ENCODE results near the gene C19orf53.
"Not testable (repeated sequence)": the region's sequence is repeated elsewhere in the genome, so short reads cannot be mapped to it uniquely, and the experiment has no call there.

C19orf53 gene

DNA sequence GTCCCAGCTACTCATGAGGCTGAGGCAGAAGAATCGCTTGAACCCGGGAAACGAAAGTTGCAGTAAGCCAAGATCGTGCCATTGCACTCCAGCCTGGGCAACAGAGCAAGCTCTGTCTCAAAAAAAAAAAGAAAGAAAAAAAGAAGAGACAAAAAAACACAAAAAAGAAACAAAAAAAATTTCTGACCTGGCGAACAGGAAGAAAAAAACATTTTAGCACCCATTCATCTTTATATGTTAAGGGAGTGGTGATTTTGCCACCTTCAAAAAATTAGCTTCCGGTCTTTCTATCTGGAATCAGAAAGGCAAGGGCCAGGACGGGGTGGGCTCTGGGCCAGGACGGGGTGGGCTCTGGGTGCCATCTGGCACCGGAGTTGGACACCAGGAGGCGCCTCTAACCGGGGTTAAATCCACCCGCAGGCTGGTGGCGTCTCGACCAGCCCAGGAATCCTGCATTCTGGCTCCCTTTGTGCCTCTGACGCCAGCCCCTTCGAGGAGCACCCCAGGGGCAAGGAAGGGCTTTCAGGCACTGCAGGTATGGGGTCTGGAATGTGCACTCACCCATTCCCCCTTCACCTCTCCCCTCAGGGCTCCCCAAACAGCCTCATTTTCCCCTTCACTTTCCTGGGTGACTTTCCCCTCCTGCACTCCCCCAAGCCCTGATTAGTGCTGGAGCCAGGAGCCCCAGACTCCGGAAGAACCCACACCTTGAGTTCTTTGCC is 10.6 kb downstream of the C19orf53 start:
- DNase-seq (ENCODE audit: low read depth), result no peak
- TF ChIP-seq, protein P1, sequence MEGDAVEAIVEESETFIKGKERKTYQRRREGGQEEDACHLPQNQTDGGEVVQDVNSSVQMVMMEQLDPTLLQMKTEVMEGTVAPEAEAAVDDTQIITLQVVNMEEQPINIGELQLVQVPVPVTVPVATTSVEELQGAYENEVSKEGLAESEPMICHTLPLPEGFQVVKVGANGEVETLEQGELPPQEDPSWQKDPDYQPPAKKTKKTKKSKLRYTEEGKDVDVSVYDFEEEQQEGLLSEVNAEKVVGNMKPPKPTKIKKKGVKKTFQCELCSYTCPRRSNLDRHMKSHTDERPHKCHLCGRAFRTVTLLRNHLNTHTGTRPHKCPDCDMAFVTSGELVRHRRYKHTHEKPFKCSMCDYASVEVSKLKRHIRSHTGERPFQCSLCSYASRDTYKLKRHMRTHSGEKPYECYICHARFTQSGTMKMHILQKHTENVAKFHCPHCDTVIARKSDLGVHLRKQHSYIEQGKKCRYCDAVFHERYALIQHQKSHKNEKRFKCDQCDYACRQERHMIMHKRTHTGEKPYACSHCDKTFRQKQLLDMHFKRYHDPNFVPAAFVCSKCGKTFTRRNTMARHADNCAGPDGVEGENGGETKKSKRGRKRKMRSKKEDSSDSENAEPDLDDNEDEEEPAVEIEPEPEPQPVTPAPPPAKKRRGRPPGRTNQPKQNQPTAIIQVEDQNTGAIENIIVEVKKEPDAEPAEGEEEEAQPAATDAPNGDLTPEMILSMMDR (IDR thresholded peaks at IDR 0.05; ENCODE audit: control insufficient read depth, extremely low read depth, insufficient read depth), result peak; percentile 49
- H3K4me3 ChIP-seq (ENCODE audit: low read depth, low read length), result no peak overlapping the region

DNA sequence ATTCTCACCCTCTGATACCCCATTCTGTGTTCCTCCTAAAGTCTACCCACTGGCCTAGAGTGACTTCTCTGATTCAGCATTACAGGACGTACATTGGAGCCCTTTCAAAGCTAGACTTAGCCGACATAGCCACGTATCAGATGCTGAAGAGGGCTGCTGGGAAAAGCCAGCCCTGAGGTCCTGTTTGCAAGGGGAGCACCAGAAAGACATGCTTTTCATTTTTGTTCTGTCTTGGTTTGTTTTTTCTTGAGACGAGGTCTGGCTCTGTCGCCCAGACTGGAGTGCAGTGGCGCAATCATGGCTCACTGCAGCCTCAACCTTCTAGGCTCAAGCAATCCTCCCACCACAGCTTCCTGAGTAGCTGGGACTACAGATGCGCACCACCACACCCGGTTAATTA is 14.7 kb downstream of the C19orf53 start:
- TF ChIP-seq, protein P1 (IDR thresholded peaks at IDR 0.05; ENCODE audit: control insufficient read depth, extremely low read depth, insufficient read depth), result no peak
- no peak overlapping the region for H3K4me3 ChIP-seq (ENCODE audit: low read depth, low read length)
- no peak for DNase-seq (ENCODE audit: low read depth)

DNA sequence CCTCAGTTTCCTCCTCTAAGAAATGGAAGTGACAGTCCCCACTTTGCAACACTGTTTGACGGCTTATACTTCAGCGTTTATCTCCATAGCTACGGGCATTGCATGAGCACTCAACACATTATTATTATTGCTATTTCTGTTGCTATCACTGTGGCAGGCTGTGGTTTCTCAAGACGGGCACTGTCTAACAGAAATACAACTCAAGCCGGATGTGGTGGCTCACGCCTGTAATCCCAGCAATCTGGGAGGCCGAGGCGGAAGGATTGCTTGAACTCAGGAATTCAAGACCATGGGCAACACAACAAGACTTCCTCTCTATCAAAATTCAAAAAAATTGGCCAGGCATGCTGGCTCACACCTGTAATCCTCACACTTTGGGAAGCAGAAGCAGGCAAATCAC is 16.1 kb downstream of the C19orf53 start:
- TF ChIP-seq, protein P1 (IDR thresholded peaks at IDR 0.05; ENCODE audit: control insufficient read depth, extremely low read depth, insufficient read depth), result no peak
- H3K4me3 ChIP-seq (ENCODE audit: low read depth, low read length), result no peak overlapping the region
- no peak for DNase-seq (ENCODE audit: low read depth)

DNA sequence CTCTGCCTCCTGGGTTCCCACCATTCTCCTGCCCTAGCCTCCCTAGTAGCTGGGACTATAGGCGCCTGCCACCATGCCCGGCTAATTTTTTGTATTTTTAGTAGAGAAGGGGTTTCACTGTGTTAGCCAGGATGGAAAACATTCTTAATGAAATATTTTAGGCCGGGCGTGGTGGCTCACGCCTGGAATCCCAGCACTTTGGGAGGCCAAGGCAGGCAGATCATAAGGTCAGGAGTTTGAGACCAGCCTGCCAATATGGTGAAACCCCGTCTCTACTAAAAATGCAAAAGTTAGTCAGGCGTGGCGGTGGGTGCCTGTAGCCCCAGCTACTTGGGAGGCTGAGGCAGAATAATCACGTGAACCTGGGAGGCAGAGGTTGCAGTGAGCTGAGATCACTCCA is 19.1 kb downstream of the C19orf53 start:
- not testable (repeated sequence) for DNase-seq (ENCODE audit: low read depth); H3K4me3 ChIP-seq (ENCODE audit: low read depth, low read length)

DNA sequence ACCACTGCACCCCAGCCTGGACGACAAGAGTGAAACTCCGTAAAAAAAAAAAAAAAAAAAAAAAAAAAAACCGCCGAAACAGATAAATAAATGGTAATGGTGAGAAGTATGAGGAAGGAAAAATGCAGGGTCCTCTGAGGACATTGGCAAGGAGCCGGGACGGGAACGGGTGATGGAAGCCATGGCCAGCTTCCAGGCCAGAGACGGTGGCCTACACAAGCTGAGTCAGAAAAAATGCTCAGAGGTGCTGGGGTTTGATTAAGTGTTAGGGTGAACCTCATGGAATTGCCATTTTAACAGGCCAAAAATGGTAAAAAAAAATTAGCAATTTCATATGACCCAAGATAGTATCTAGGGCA is 20.1 kb downstream of the C19orf53 start:
- no peak for DNase-seq (ENCODE audit: low read depth)
- peak overlapping the region; percentile 88 for H3K4me3 ChIP-seq (ENCODE audit: low read depth, low read length)
- TF ChIP-seq, protein P1 (IDR thresholded peaks at IDR 0.05; ENCODE audit: control insufficient read depth, extremely low read depth, insufficient read depth), result no peak

DNA sequence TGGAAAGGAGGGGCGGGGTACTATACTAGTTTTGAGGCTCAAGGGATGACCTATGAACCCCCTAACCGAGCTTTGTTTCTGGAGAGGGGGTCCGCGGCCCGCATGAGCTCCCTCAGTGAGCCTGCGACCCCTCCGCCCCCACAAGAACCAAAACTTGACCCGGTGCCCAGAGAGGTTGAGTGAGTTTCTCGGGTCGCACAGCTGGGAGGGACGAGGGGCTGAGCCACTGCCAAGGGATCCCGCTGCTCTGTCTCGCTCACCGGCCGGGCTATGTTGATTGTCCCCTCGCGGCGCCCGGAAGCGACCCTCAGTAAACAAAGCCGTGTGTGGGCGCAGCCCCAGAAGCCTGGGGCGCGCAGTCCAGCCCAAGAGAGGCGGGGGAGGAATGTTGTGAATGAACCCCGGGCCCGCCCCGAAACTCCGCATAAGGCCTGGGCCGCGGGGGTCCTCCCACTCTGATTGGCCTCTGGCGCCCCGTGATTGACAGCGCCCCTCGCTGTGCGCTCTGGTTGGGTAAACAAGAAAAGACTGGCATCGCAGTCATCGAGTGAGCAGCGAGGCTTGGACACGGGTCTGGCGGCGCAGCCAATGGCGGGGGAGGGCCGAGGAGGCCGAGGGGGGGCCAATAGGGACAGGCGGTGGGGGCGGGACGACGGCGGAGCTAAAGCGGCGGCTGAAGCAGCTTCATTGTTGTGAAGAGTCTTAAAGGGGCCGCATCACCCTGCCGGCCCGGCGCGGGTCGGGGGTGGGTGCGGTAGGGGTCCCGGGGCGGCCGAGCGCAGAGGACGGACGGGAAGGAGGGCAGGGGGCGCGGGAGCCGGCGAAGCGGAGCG is 20.7 kb downstream of the C19orf53 start, which contains the start of gene ZSWIM4:
TSS of gene ZSWIM4 (plus strand) at position 687 of the 833 bp plus-strand sequence. CDS start 206 bp downstream, outside the sequence.
- H3K4me3 ChIP-seq (ENCODE audit: low read depth, low read length), result peak within 1 kb of the TSS; percentile 88
- DNase-seq (ENCODE audit: low read depth), result peak; percentile 97
- TF ChIP-seq, protein P1 (IDR thresholded peaks at IDR 0.05; ENCODE audit: control insufficient read depth, extremely low read depth, insufficient read depth), result no peak

DNA sequence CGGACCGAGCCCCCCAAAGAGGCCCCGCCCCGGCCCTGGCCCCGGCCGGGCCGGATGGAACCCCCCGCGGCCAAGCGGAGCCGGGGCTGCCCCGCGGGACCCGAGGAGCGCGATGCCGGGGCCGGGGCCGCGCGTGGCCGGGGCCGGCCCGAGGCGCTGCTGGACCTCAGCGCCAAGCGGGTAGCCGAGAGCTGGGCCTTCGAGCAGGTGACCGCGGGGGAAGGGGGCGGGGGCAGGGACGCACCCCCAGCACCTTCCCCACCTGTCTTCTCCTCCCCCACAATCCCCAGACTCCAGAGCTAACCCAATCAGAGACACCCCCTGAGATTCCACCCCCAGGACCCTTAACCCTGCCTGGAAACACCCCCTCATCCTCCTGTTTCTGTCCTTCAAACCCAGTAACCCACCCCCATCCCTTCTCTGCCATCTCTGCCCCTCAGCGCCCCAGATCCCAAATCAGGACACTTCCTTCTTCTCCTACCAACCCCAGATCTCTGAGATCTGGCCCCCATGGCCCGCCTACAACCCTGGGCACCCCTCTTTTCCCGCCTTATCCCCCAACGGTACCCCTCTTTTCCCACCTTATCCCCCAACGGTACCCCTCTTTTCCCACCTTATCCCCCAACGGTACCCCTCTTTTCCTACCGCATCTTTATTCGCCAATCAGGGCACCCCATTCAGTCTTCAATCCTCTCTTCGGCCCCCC is 21.5 kb downstream of the C19orf53 start:
- no peak for DNase-seq (ENCODE audit: low read depth)
- H3K4me3 ChIP-seq (ENCODE audit: low read depth, low read length), result peak overlapping the region; percentile 88
- TF ChIP-seq, protein P1 (IDR thresholded peaks at IDR 0.05; ENCODE audit: control insufficient read depth, extremely low read depth, insufficient read depth), result no peak

Data from LNCaP clone FGC (cell line).